Ovary (tissue), 9 donors: ENCODE results near the gene VGLL4. TPM values are rescaled to one million over a fixed set of nuclear protein-coding genes. Genes with fewer than 3 reads are reported as not detected.

ENCODE experiments used
- DNase-seq, 5 donors: peaks; one replicate each; pipeline ENCODE4 v3.0.0-alpha.2; 2019 to 2020
- H3K27ac ChIP-seq, 2 donors: fragments of 200-600 bp; one replicate each; pipeline versions ENCODE4 v1.5.1 to v1.8.0; 2019 to 2022
- H3K27me3 ChIP-seq: fragments of 200-600 bp; one replicate; pipeline ENCODE4 v1.8.0; 2022
- H3K36me3 ChIP-seq: fragments of 200-600 bp; sonication (generic); one replicate; pipeline ENCODE4 v1.5.1; 2019
- H3K4me1 ChIP-seq: one replicate; pipeline ENCODE4 v1.8.1; 2013; ENCODE audit warnings: mild to moderate bottlenecking, moderate library complexity; ENCODE audit not compliant: insufficient read depth
- H3K4me3 ChIP-seq: fragments of 200-600 bp; sonication (generic); one replicate; pipeline ENCODE4 v1.5.1; 2017
- H3K9me3 ChIP-seq, 2 donors: fragments of 200-600 bp in 1 of 2; sonication (generic) in 1 of 2; one replicate each; pipeline versions ENCODE4 v1.5.1 to v1.8.1; 2013 to 2019; ENCODE audit warnings: mild to moderate bottlenecking in 1 of 2, moderate library complexity in 1 of 2
- EP300 ChIP-seq: sonication (generic); formaldehyde crosslinking; IDR thresholded peaks from one replicate; pipeline ENCODE4 v1.6.1; 2017; ENCODE audit warnings: antibody characterized with exemption
- POLR2A ChIP-seq: fragments of 450-650 bp; IDR thresholded peaks from one replicate; pipeline ENCODE4 v1.6.1; 2017; ENCODE audit warnings: antibody characterized with exemption, mild to moderate bottlenecking, moderate library complexity
- WGBS, 3 donors: extraction: QIAGEN DNeasy Blood & Tissue Kit in 1 of 3; methylation state at CpG; one replicate each; pipeline versions ENCODE4 v1.1.5 to v1.1.7; 2013 to 2017; 5-methylcytosine and 5-hydroxymethylcytosine counted together
- intact Hi-C, 4 donors: fragments of 100-400 bp; cut with DNase I; formaldehyde crosslinking; loops; one replicate each; pipeline versions ENCODE4 v1.11.0 to v1.15.1; 2022 to 2023
- polyA plus RNA-seq, 2 donors: library from polyadenylated mRNA; stranded (reverse); fragments of 200-250 nt in 1 of 2; fragments of 350-450 nt in 1 of 2; fragmentation: Illumina TruSeq in 1 of 2; extraction: RNeasy Lipid Tissue Mini Kit (QIAGEN cat#74804) in 1 of 2; gene quantifications; one replicate each; pipeline ENCODE4 v1.2.3, GENCODE V29; 2013 to 2014
- total RNA-seq, 7 donors: library from RNA; depleted of rRNA in 2 of 7; stranded (reverse); fragments of >200 nt in 2 of 7; fragmentation: NEBNext Ultra II Directional in 3 of 7; extraction: Animal tissue kit (Norgen Biotek cat#: 25700) in 3 of 7; gene quantifications; one replicate each; pipeline versions ENCODE4 v1.1.0 to v1.2.4, GENCODE V29; 2016 to 2023
- TF ChIP-seq, protein P1 (sequence below), 3 donors: fragments of 450-650 bp in 2 of 3; fragments of 200-600 bp in 1 of 3; IDR thresholded peaks; one replicate each; pipeline versions ENCODE4 v1.5.1 to v1.8.0; 2016 to 2022; ENCODE audit warnings: antibody characterized with exemption in 3 of 3, mild to moderate bottlenecking in 1 of 3
- donor health status: DM: no; HTN: no; CAD: no; lungs with moderate emphysema.
- donor health status: DM: no; HTN: no; CAD: no.
- donor health status: Bipolar disorder and iron deficiency.
- donor health status: DM: yes; HTN: yes; CAD: no.
- donor health status: DM: no; HTN: no; CAD: no.
- donor health status: DM: yes; HTN: yes; CAD: no.

VGLL4 gene
- total and polyA plus RNA-seq, 9 donors = 73.2 to 120 (median 106) TPM

DNA sequence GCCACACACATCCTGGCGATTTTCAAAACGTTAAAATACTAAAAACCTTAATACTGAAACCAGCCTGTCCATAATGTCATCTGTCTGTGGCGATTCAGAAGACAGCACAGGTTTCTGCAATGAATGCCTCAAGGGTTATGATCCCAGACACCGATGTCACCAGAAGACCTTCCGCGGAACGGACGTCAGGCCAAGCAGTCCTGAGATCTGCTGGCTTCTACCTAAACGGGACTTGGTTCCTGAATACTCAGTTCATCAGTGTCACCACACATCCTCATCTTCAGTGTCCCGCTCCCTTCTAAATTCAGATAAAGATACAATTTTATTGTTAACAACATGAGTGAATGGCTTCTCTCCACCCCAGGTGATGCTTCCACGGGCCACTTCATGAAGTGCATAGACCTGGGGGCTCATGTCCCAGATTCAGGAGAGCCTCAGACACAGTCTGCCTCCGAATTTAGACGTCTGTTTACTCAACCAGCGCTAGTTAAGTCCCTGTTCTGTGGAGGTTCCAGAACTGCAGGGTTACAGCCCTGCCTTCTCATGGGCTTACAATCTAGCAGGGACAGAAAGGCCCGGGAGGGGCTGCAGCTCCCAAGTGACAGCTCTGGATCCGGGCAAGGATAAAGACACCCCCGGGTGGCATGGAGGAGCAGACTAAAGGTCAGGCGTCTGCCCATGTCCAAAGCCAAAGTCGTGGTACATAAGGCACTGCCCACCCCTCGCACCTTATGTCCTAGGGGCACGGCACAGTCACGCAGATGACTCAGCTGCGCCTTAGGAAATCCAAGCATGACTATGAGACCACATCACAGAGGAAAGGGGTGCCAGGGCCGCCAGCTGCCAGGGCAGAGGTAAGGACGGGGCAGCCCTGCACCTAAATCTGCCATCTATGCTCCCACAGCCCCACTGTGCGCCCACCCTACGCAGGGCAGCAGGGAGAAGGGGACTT lies 75.9 kb downstream of the VGLL4 start:
- Histone ChIP-seq H3K4me3 (no peak overlapping the region), H3K27ac (peak overlapping the region; percentile 77 to 83), H3K36me3 (no peaks in the 10 kb centered on the region), H3K27me3 (no peaks in the 10 kb centered on the region), H3K9me3 (no peaks in the 10 kb centered on the region), H3K4me1 (peaks cover 21% of the 10 kb centered on the region)
- intact Hi-C loops = no loop called here
- 78 to 84% (median 83%) methylated on average over 25 to 27 of the region's 27 CpGs for WGBS, 3 donors
- TF ChIP-seq, protein P1, sequence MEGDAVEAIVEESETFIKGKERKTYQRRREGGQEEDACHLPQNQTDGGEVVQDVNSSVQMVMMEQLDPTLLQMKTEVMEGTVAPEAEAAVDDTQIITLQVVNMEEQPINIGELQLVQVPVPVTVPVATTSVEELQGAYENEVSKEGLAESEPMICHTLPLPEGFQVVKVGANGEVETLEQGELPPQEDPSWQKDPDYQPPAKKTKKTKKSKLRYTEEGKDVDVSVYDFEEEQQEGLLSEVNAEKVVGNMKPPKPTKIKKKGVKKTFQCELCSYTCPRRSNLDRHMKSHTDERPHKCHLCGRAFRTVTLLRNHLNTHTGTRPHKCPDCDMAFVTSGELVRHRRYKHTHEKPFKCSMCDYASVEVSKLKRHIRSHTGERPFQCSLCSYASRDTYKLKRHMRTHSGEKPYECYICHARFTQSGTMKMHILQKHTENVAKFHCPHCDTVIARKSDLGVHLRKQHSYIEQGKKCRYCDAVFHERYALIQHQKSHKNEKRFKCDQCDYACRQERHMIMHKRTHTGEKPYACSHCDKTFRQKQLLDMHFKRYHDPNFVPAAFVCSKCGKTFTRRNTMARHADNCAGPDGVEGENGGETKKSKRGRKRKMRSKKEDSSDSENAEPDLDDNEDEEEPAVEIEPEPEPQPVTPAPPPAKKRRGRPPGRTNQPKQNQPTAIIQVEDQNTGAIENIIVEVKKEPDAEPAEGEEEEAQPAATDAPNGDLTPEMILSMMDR (IDR thresholded peaks at IDR 0.05) = no peak
- no peak for TF ChIP-seq POLR2A
- DNase-seq = peak in 2 of 5 donors; percentile 35 to 40

DNA sequence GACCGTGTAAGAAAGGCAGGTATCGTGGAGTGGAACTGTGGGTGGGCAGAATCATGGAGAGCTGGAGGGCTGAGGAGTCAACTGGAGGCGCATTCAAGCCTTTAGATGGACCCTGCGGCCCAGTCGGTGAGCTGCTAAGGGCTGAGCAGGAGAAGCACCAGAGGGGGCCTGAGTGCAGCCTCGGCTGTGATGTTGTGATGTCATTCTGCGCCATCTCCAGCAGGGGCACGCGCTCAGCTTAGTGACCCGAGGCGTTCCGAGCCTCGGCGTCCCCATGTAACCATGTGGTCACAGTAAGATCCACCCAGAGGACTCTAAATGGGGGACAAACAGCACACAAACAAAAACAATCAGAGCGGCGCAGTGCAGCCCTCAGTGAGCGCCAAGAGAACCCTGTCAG lies 76.8 kb downstream of the VGLL4 start:
- Histone ChIP-seq H3K36me3 (no peaks in the 10 kb centered on the region), H3K4me3 (no peak overlapping the region), H3K27me3 (no peaks in the 10 kb centered on the region), H3K27ac (no peak overlapping the region), H3K4me1 (peaks cover 25% of the 10 kb centered on the region), H3K9me3 (no peaks in the 10 kb centered on the region)
- 83 to 89% (median 88%) methylated on average over 17 of the region's 17 CpGs for WGBS, 3 donors
- peak in 1 of 5 donors; percentile 19 for DNase-seq
- TF ChIP-seq EP300 (no peak), POLR2A (no peak)
- TF ChIP-seq, protein P1 (IDR thresholded peaks at IDR 0.05) = no peak
- intact Hi-C loops = no loop called here

DNA sequence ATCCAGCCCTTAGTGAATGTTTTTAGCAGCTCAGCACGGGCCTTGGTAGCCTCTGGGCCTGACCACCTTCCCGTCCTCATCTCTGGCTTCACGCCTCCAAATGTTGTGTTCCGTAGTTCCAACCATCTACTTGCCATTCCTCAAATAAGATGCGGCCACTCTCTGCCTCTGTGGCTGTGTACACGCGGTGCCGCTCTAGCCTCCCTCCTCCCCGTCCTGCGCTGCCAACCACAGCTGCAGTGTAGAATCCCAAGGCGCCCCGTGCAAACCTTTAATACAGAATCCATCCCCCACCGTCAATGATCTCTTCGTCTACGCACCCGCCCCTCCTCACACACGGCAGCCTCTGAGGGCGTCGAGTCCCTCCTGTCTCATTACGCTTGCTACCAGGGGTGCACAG lies 77.2 kb downstream of the VGLL4 start:
- WGBS, 3 donors = 93 to 95% (median 93%) methylated on average over 20 of the region's 20 CpGs
- TF ChIP-seq EP300 = no peak
- TF ChIP-seq, protein P1 (IDR thresholded peaks at IDR 0.05) = no peak
- no peak for TF ChIP-seq POLR2A
- Histone ChIP-seq H3K4me1 (peaks cover 29% of the 10 kb centered on the region), H3K9me3 (no peaks in the 10 kb centered on the region), H3K27ac (no peak overlapping the region), H3K27me3 (no peaks in the 10 kb centered on the region), H3K36me3 (no peaks in the 10 kb centered on the region), H3K4me3 (no peak overlapping the region)
- intact Hi-C loops = no loop called here
- DNase-seq = peak in 1 of 5 donors; percentile 14

DNA sequence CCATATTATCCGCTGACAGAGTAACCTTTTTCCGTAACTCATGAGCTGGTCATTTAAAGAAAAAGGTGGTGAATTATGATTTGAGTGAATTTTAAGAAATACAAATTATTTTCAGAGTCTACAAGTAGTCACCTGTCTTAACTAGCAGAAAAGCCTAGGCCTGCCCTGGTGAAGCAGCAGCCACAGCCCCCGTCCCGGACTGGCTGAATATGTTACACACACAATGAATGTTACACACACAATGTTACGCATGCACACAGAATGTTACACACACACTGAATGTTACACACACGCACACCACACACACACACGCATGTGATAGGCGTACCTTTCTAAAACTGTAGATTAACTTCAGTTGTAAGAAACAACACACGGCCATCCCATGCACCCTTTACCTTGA lies 77.8 kb downstream of the VGLL4 start:
- Histone ChIP-seq H3K4me1 (peaks cover 34% of the 10 kb centered on the region), H3K9me3 (no peaks in the 10 kb centered on the region), H3K27me3 (no peaks in the 10 kb centered on the region), H3K27ac (no peak overlapping the region), H3K36me3 (no peaks in the 10 kb centered on the region), H3K4me3 (no peak overlapping the region)
- TF ChIP-seq EP300 (no peak), POLR2A (no peak)
- TF ChIP-seq, protein P1 (IDR thresholded peaks at IDR 0.05) = no peak
- peak in 1 of 5 donors; percentile 14 for DNase-seq
- WGBS, 3 donors = 96 to 97% (median 96%) methylated on average over 9 of the region's 9 CpGs
- intact Hi-C loops = no loop called here
